Measurements from ENCODE around the gene GRM8. TPM values are rescaled to one million over a fixed set of nuclear protein-coding genes. Genes with fewer than 3 reads are reported as not detected.
A peak's percentile ranks its signal among the peaks of the same experiment; 100 is the strongest.

Gene GRM8
- total and polyA plus RNA-seq, 9 of the 15 experiments (the other 6 are each of a cell fraction or from before 2014, with no cell fraction given) = 0.13 TPM; not detected in 7

GRCh38 chr7:126700807-126701604 is 551.7 kb downstream of the GRM8 start (continued):
- peak; percentile 77 for TF ChIP-seq MGA (IDR thresholded peaks at IDR 0.05)
- peak in 1 of 2 experiments; percentile 95 for TF ChIP-seq ARNT (IDR thresholded peaks at IDR 0.05)
- no peak for TF ChIP-seq RHOXF2B (CRISPR knock-in tag; conservative IDR thresholded peaks at IDR 0.05)
- no peak for TF ChIP-seq SP1 (CRISPR knock-in tag; IDR thresholded peaks at IDR 0.05)
- no peak for TF ChIP-seq CHD1 (IDR thresholded peaks at IDR 0.05; ENCODE audit: low read length)
- peak; percentile 95 for TF ChIP-seq SOX6 (IDR thresholded peaks at IDR 0.05)
- TF ChIP-seq GMEB1 (CRISPR knock-in tag; IDR thresholded peaks at IDR 0.05) = no peak
- TF ChIP-seq ATF1 (CRISPR knock-in tag; IDR thresholded peaks at IDR 0.05) = no peak
- TF ChIP-seq ATF1 (tag; IDR thresholded peaks at IDR 0.05) = peak; percentile 86
- no peak for TF ChIP-seq XRCC4 (IDR thresholded peaks at IDR 0.05; ENCODE audit: extremely low read depth, insufficient read depth, insufficient read length)
- peak; percentile 48; the same call in 1 of the 2 replicates for TF ChIP-seq THRAP3 (IDR thresholded peaks at IDR 0.05; ENCODE audit: borderline replicate concordance)
- TF ChIP-seq TAL1 (IDR thresholded peaks at IDR 0.05) = peak; percentile 50; the same call in 1 of the 2 replicates
- TF ChIP-seq PPARD (CRISPR knock-in tag; IDR thresholded peaks at IDR 0.05) = no peak
- TF ChIP-seq ELK1 (CRISPR knock-in tag; IDR thresholded peaks at IDR 0.05) = no peak

Data from K562 (cell line).